ENCODE measurements around the gene ENPP5. TPM values are rescaled to one million over a fixed set of nuclear protein-coding genes. Genes with fewer than 3 reads are reported as not detected.
"Not testable (repeated sequence)": the region's sequence is repeated elsewhere in the genome, so short reads cannot be mapped to it uniquely, and the experiment has no call there.

ENPP5 gene
- total RNA-seq, 1 donor from 2014 or later, result 0.67 TPM

DNA sequence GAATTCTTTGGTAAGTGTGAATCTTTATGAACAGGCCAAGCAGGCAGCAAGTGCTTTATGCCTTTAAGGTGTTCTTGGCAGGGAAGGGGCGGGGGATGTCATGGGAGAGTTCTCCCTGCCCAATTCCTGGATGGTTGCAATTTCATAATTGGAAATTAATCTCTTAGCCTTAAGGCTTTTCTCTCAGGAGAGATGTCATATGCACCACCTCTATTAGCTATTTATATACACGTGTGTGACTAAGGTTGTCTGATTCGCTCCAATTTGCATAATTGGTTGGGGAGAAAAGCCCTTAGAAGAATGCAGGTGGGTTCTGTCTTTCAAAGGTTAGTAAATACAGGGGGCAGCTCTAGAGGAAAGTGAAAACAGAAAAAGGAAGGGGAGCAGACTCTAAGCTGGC lies 5.2 kb upstream of the ENPP5 start:
- no peak for DNase-seq (ENCODE audit: low spot score)

GRCh38 chr6:46175446-46175845 lies 4.7 kb upstream of the ENPP5 start:
- no peak for DNase-seq (ENCODE audit: low spot score)

GRCh38 chr6:46174904-46175303 lies 4.1 kb upstream of the ENPP5 start:
- DNase-seq (ENCODE audit: low spot score), result no peak

- no peak for DNase-seq (ENCODE audit: low spot score)
Measured at GRCh38 chr6:46172176-46172575, 1.4 kb upstream of the ENPP5 start.

- DNase-seq (ENCODE audit: low spot score), result no peak
Measured at GRCh38 chr6:46160102-46160501, 10.7 kb downstream of the ENPP5 start.

DNA sequence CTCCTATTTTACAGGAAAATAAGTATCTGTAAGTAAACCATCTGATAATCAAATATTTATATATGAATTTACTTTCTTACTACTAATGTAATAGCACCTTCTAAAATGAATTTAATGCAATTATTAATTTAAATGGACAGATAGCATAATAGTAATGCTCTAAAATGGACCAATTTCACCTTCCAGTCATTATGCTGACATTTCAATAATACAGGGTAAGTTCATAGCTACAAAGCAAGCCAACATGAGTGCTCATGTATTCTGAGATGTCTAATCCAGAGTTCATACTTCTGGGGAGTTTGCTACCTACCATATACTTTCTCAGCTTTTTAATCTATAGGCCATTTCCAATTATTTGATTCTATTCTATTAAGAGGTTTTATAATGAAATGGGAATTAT lies 11.6 kb downstream of the ENPP5 start:
- no peak for DNase-seq (ENCODE audit: low spot score)

- DNase-seq (ENCODE audit: low spot score), result no peak
Measured at GRCh38 chr6:46156701-46157100, 14.1 kb downstream of the ENPP5 start.

- DNase-seq (ENCODE audit: low spot score), result not testable (repeated sequence)
Measured at GRCh38 chr6:46149066-46149465, 21.7 kb downstream of the ENPP5 start.

DNA sequence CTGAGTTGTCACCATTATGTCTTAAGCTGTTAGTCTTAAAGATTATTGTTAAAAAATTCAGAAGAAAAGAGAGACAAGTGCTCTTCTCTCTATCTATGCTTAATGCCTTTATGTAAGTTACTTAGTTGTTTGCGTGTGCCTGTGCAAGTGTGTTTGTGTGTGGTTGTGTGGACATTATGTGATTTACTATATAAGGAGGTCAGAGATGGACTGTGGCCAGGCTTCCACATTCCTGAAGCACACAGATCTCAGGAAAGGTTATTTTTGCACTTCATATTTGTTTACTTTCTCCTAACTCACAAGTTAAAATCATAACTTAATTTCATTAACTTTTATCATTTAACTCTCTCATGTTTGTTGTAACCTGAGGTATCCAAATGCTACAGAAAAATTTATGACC lies 26.5 kb downstream of the ENPP5 start:
- no peak for DNase-seq (ENCODE audit: low spot score)

- no peak for DNase-seq (ENCODE audit: low spot score)
Measured at GRCh38 chr6:46138281-46138680, 32.5 kb downstream of the ENPP5 start.

- no peak for DNase-seq (ENCODE audit: low spot score)
Measured at GRCh38 chr6:46137387-46137786, 33.4 kb downstream of the ENPP5 start.

DNA sequence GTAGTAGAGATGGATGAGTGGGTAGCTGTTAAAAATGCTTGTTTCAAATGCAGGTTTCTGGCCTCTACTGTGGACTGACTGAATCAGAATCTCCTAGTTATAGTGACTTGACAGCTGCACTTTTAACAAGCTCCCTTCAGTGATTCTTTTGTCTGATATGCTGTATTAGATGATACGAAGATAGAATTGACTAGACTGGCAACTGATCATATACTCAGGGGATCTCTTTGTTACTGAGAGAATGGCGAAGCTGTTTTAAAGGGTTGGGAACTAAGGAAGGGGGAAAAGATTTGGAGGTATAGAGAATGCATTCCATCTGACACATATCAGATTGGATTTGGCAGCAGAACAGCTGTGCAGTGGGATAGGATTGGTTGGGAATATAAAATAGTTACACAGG lies 33.9 kb downstream of the ENPP5 start:
- no peak for DNase-seq (ENCODE audit: low spot score)

DNA sequence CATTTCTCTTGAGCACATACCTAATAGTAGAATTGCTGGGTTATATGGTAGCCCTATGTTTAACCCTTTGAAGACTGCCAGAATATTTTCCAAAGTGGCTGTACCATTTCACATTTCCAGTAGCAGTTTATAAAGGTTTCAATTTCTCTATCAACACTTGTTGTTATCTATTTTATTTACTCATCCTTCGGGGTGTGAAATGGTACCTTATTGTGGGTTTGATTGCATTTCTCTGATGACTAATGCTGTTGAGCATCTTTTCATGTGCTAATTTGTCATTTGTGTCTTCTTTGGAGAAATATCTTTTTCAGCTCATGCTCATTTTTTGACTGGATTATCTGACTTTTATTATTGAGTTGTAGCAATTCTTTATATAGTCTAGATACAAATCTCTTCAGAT lies 35.6 kb downstream of the ENPP5 start:
- no peak for DNase-seq (ENCODE audit: low spot score)

DNA sequence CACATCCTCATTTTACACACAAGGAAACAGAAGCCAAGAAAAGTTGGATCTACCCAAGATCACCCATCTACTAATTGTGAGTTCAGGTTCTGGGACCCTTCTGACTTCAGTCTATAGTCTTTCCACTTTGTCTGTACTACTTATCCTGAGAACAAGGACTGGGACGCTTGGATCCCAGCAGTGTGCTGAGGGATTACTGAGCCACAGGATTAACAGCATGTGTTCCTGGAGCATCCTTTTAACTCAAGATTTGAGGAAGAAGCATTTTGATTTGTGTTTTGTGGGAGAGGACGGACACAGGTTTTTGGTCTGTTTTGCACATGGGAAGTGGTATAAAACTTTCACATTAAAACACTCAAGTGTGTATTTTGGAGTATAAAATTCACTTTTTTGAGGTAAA lies 36.6 kb downstream of the ENPP5 start:
- DNase-seq (ENCODE audit: low spot score), result no peak

DNA sequence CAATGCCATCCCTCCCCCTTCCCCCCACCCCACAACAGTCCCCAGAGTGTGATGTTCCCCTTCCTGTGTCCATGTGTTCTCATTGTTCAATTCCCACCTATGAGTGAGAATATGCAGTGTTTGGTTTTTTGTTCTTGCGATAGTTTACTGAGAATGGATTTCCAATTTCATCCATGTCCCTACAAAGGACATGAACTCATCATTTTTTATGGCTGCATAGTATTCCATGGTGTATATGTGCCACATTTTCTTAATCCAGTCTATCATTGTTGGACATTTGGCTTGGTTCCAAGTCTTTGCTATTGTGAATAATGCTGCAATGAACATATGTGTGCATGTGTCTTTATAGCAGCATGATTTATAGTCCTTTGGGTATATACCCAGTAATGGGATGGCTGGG lies 39.5 kb downstream of the ENPP5 start:
- DNase-seq (ENCODE audit: low spot score), result not testable (repeated sequence)

GRCh38 chr6:46130666-46131065 lies 40.1 kb downstream of the ENPP5 start:
- DNase-seq (ENCODE audit: low spot score), result no peak

GRCh38 chr6:46129629-46130511 lies 40.9 kb downstream of the ENPP5 start, which contains the start of gene ENPP4:
Gene ENPP4, plus strand, starts transcription at chr6:46129989. Its CDS starts 9,595 bp downstream, at chr6:46139584.
- DNase-seq (ENCODE audit: low spot score), result peak; percentile 94

- DNase-seq (ENCODE audit: low spot score), result no peak
Measured at GRCh38 chr6:46129291-46129628, 41.5 kb downstream of the ENPP5 start.

DNA sequence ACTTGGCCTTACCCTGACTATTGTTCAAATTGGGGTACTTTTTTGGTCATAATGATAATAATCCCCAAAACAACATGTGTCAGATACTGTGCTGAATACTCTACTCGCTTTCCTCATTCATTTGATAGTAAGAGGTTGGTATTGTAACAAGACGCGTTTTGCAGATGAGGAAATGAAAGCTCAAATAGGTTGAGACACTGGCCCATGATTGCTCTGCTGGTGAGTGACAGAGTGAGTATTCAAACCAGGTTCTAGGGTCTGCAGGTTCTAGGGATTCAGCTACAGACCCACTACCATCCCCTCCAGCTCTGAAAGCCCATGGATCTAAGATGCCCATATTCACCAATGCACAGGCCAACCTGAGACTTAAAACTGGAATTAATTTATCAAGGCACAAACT lies 42.3 kb downstream of the ENPP5 start:
- no peak for DNase-seq (ENCODE audit: low spot score)

DNA sequence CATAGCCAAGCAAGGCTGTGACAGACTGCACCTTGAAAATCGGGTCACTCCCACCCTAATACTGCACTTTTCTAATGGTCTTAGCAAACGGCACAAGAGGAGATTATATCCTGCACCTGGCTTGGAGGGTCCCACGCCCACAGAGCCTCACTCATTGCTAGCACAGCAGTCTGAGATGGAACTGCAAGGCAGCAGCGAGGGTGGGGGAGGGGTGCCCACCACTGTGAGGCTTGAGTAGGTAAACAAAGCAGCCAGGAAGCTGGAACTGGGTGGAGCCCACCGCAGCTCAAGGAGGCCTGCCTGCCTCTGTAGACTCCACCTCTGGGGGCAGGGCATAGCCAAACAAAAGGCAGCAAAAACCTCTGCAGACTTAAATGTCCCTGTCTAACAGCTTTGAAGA lies 51.1 kb downstream of the ENPP5 start:
- not testable (repeated sequence) for DNase-seq (ENCODE audit: low spot score)

GRCh38 chr6:46118836-46119235 lies 51.9 kb downstream of the ENPP5 start:
- no peak for DNase-seq (ENCODE audit: low spot score)

DNA sequence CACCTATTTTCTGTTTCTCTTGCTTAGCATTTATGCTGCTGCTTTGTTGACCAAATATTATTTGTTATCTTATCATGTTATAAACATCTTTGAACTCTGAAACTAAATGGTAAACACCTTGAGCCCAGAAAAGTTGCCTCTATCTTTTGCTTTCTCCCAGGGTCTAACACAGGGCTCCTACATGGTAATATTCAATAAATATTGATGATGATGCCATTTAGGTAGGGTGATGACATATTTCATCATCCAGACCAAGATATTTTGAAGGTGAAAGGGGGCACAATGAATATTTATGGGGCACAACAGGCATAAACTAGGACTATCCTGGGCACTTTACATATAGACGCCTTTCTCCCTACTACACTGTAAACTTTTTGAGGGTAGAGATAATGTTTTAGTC lies 52.6 kb downstream of the ENPP5 start:
- no peak for DNase-seq (ENCODE audit: low spot score)

DNA sequence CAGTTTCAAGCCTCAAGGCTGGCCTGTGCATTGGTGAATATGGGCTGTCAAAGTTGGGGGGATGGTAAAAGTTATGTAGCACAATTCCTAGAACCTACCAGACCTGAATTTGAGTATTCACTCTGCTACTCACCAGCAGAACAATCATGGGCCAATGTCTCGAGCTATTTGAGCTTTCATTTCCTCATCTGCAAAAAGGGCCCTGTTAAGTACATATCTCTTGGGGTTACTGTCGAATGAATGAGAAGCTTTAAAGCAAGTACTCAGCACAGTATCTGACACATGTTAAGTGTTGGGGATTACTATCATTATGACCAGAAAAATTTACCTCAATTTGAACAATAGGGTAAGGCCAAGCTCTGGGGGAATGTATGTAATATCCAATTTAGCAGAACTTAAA lies 54.5 kb downstream of the ENPP5 start:
- DNase-seq (ENCODE audit: low spot score), result no peak
